OCI-LY1 (cell line): Measurements from ENCODE around the gene CAMTA1.

Experiments used
- CTCF ChIP-seq: fragments of 200-600 bp; sonication (generic), shearing (Covaris generic); IDR thresholded peaks from 2 replicates; pipeline ENCODE4 v1.5.1; 2017; ENCODE audit warnings: mild to moderate bottlenecking, antibody characterized with exemption, low read length, moderate library complexity, mixed read lengths
- EZH2 ChIP-seq: fragments of 200-600 bp; sonication (generic), shearing (Covaris generic); IDR thresholded peaks from 2 replicates; pipeline ENCODE4 v1.8.0; 2017; ENCODE audit warnings: borderline replicate concordance, mixed run types, mild to moderate bottlenecking, antibody characterized with exemption, low read length, moderate library complexity, mixed read lengths

DNA sequence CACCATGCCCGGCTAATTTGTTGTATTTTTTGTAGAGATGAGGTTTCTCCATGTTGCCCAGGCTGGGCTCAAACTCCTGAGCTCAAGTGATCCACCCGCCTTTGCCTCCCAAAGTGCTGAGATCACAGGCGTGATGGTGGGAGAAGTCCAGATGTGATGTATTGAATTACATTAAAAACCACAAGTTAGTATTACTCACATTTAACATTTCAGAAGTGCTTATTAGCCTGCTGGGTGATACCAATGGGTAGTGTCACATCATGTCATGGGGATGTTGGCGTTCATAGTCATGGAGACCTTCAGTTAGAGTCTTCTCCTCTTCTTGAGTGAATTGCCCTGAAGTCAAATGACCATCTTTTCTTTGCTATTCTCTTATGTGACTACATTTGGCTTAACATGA lies 922.3 kb downstream of the CAMTA1 start:
- no peak for TF ChIP-seq CTCF
- no peak for TF ChIP-seq EZH2
